Caco-2 (cell line): ENCODE results near the gene ME3. TPM values are rescaled to one million over a fixed set of nuclear protein-coding genes. Genes with fewer than 3 reads are reported as not detected.

Experiments
- BruUV-seq: library from RNA; stranded (reverse); fragments of 400-500 nt; replicated peaks from 2 replicates; lab custom pipeline; 2021; lab: Mats Ljungman, UMichigan
- CTCF ChIA-PET: fragments of 300-600 bp; sonication (Branson Sonifier 250); formaldehyde crosslinking; loops from one replicate; lab custom pipeline; 2022; ENCODE audit warnings: antibody characterized with exemption; lab: Charles Lee
- POLR2A ChIA-PET: fragments of 300-600 bp; sonication (Branson Sonifier 250); formaldehyde crosslinking; loops from one replicate; lab custom pipeline; 2022; ENCODE audit warnings: antibody characterized with exemption; lab: Charles Lee
- DNase-seq, 2 experiments: peaks; one replicate each; pipeline versions ENCODE4 v3.0.0 to v3.0.0-alpha.2; 2020 to 2022
- H3K27me3 ChIP-seq: replicated peaks from 2 replicates; pipeline ENCODE4 v1.6.0; 2011; ENCODE audit warnings: low read length; ENCODE audit not compliant: control insufficient read depth, insufficient read depth
- H3K36me3 ChIP-seq: 2 replicates; pipeline ENCODE4 v1.5.1; 2011; ENCODE audit warnings: low read length; ENCODE audit not compliant: control insufficient read depth, insufficient read depth
- H3K4me1 ChIP-seq: fragments of 250-450 bp; sonication (Bioruptor Pico); 2 replicates; pipeline ENCODE4 v1.5.1; 2020; ENCODE audit warnings: mild to moderate bottlenecking
- H3K4me3 ChIP-seq: 2 replicates; pipeline ENCODE4 v1.5.1; 2011; ENCODE audit warnings: low read depth, mild to moderate bottlenecking, control low read depth, low read length
- H3K9me3 ChIP-seq: fragments of 250-450 bp; sonication (Bioruptor Pico); 2 replicates; pipeline ENCODE4 v1.5.1; 2020; ENCODE audit warnings: mild to moderate bottlenecking, moderate library complexity
- H3K27ac Mint-ChIP-seq: one replicate; pipeline ENCODE4 v1.8.0; 2022; ENCODE audit warnings: mixed read lengths; ENCODE audit not compliant: unreplicated experiment
- H3K27me3 Mint-ChIP-seq: one replicate; pipeline ENCODE4 v1.8.0; 2022; ENCODE audit warnings: mixed read lengths; ENCODE audit not compliant: insufficient read depth, unreplicated experiment
- H3K36me3 Mint-ChIP-seq: one replicate; pipeline ENCODE4 v1.8.0; 2022; ENCODE audit warnings: mild to moderate bottlenecking, mixed read lengths; ENCODE audit not compliant: insufficient read depth, unreplicated experiment
- H3K4me1 Mint-ChIP-seq: one replicate; pipeline ENCODE4 v1.8.0; 2022; ENCODE audit warnings: low read depth, mixed read lengths; ENCODE audit not compliant: unreplicated experiment
- H3K4me3 Mint-ChIP-seq: one replicate; pipeline ENCODE4 v1.8.0; 2022; ENCODE audit warnings: mild to moderate bottlenecking, moderate library complexity, mixed read lengths; ENCODE audit not compliant: unreplicated experiment
- H3K9me3 Mint-ChIP-seq: one replicate; pipeline ENCODE4 v1.8.0; 2022; ENCODE audit warnings: mixed read lengths; ENCODE audit not compliant: unreplicated experiment
- CTCF ChIP-seq, 2 experiments: fragments of 200-600 bp in 1 of 2; IDR thresholded peaks; 1 replicate in 1 of 2; 2 replicates in 1 of 2; pipeline versions ENCODE4 v1.5.1 to v1.8.0; 2011 to 2022; ENCODE audit warnings: antibody characterized with exemption in 1 of 2, control low read depth in 1 of 2, inconsistent platforms in 1 of 2, low read depth in 1 of 2, low read length in 1 of 2, mild to moderate bottlenecking in 1 of 2, moderate library complexity in 1 of 2; ENCODE audit not compliant: insufficient read depth in 1 of 2, severe bottlenecking in 1 of 2, unreplicated experiment in 1 of 2
- intact Hi-C: fragments of 100-400 bp; cut with micrococcal nuclease; formaldehyde crosslinking; loops from one replicate; pipeline ENCODE4 v1.10.0; 2022; ENCODE audit not compliant: unreplicated experiment
- total RNA-seq: library from RNA; stranded (reverse); gene quantifications from 2 replicates; pipeline ENCODE4 v1.2.3, GENCODE V29; 2022

ME3 gene
- total RNA-seq, 1 experiment from 2014 or later: 32.8 TPM

- CTCF ChIA-PET: no interaction called here
- Histone ChIP-seq H3K27me3 (no peaks in the 10 kb centered on the region), H3K4me3 (no peak overlapping the region), H3K4me1 (peaks cover 12% of the 10 kb centered on the region), H3K9me3 (peaks cover 11% of the 10 kb centered on the region; the same call in 1 of the 2 replicates), H3K36me3 (no peaks in the 10 kb centered on the region)
- H3K9me3 Mint-ChIP-seq: peaks cover 26% of the 10 kb centered on the region
- peaks cover 16% of the 10 kb centered on the region for H3K4me1 Mint-ChIP-seq
- BruUV-seq: no TSS peak
- H3K36me3 Mint-ChIP-seq: no peaks in the 10 kb centered on the region
- POLR2A ChIA-PET: interaction anchor here (0.6 kb wide), 1 partner anchor 26 kb away, joined by 7 read pairs; no protein-coding TSS in a partner anchor
- intact Hi-C loops: no loop called here
- TF ChIP-seq CTCF (IDR thresholded peaks at IDR 0.05; ENCODE audit: insufficient read depth in 1 of 2, low read depth in 1 of 2, low read length in 1 of 2, severe bottlenecking in 1 of 2, unreplicated experiment in 1 of 2): no peak
- DNase-seq: no peak
- H3K27ac Mint-ChIP-seq: no peak overlapping the region
- H3K27me3 Mint-ChIP-seq: no peaks in the 10 kb centered on the region
- H3K4me3 Mint-ChIP-seq: no peak overlapping the region
These were observed 28.1 kb downstream of the ME3 start for GRCh38 chr11:86644291-86644690.

- no peak for TF ChIP-seq CTCF (IDR thresholded peaks at IDR 0.05; ENCODE audit: insufficient read depth in 1 of 2, low read depth in 1 of 2, low read length in 1 of 2, severe bottlenecking in 1 of 2, unreplicated experiment in 1 of 2)
- H3K36me3 Mint-ChIP-seq: no peaks in the 10 kb centered on the region
- no peak overlapping the region for H3K4me3 Mint-ChIP-seq
- no peaks in the 10 kb centered on the region for H3K27me3 Mint-ChIP-seq
- CTCF ChIA-PET: no interaction called here
- H3K9me3 ChIP-seq: no peaks in the 10 kb centered on the region
- peaks cover 9% of the 10 kb centered on the region for H3K9me3 Mint-ChIP-seq
- intact Hi-C loops: no loop called here
- BruUV-seq: no TSS peak
- peaks cover 10% of the 10 kb centered on the region for H3K4me1 Mint-ChIP-seq
- no peak overlapping the region for H3K27ac Mint-ChIP-seq
- POLR2A ChIA-PET: no interaction called here
- no peaks in the 10 kb centered on the region for H3K36me3 ChIP-seq
- DNase-seq: no peak
- H3K4me1 ChIP-seq: peaks cover 13% of the 10 kb centered on the region
- H3K4me3 ChIP-seq: no peak overlapping the region
- no peaks in the 10 kb centered on the region for H3K27me3 ChIP-seq
These were observed 30.7 kb downstream of the ME3 start for GRCh38 chr11:86641537-86642261.

GRCh38 chr11:86639137-86639536 is 33.3 kb downstream of the ME3 start:
- TF ChIP-seq CTCF (IDR thresholded peaks at IDR 0.05; ENCODE audit: insufficient read depth in 1 of 2, low read depth in 1 of 2, low read length in 1 of 2, severe bottlenecking in 1 of 2, unreplicated experiment in 1 of 2): no peak
- no peak overlapping the region for H3K4me3 ChIP-seq
- POLR2A ChIA-PET: no interaction called here
- no TSS peak for BruUV-seq
- CTCF ChIA-PET: no interaction called here
- peaks cover 7% of the 10 kb centered on the region for H3K4me1 ChIP-seq
- Mint-ChIP-seq H3K27ac (no peak overlapping the region), H3K36me3 (no peaks in the 10 kb centered on the region), H3K27me3 (no peaks in the 10 kb centered on the region), H3K4me1 (no peaks in the 10 kb centered on the region), H3K9me3 (no peaks in the 10 kb centered on the region), H3K4me3 (no peak overlapping the region)
- H3K9me3 ChIP-seq: no peaks in the 10 kb centered on the region
- intact Hi-C loops: no loop called here
- H3K36me3 ChIP-seq: no peaks in the 10 kb centered on the region
- no peak for DNase-seq
- H3K27me3 ChIP-seq: no peaks in the 10 kb centered on the region
